ENCODE measurements around the gene CHN2.

Gene CHN2

DNA sequence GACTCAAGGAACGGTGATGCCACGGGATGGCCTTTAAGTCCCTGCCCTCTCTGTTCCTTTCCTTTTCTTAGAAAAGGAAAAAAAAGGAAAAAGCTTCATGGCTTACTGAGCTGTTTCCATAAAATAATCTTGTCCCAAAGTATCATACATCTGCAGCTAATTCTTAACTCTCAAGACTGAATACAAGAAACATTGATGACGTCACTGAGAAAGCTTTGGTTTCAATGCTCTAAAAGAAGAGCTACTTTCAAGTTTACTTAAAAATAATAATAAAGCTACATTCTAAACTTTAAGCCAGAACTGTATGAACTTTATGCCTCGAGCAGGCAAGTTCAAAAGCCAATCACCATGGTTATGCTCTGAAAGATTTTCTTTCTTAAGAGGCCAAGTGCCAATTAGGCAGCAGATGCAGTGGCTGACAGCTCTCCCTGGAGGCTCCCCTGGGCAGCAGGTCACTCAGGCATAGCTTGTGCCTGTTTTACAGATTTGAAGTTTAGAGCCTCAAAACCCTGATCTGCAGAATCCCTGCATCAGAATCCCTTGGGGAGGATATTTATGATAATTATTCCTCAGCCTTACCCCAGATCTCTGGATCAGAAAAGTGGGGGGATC, 165.0 kb downstream of the CHN2 start:
- H3K27ac Mint-ChIP-seq: no peak overlapping the region
- H3K36me3 Mint-ChIP-seq: no peaks in the 10 kb centered on the region
- H3K27me3 Mint-ChIP-seq: peaks cover 3% of the 10 kb centered on the region
- no peaks in the 10 kb centered on the region for H3K9me3 Mint-ChIP-seq
- CTCF ChIA-PET: interaction anchor here (1.3 kb wide), 1 partner anchor 111 kb away, joined by 5 read pairs; no protein-coding TSS in a partner anchor
- DNase-seq: no peak
- H3K4me1 Mint-ChIP-seq: no peaks in the 10 kb centered on the region
- no peak overlapping the region for H3K4me3 Mint-ChIP-seq

GRCh38 chr7:29360633-29361625, 166.4 kb downstream of the CHN2 start:
- no peak for DNase-seq
- no peak overlapping the region for H3K27ac Mint-ChIP-seq
- no peaks in the 10 kb centered on the region for H3K4me1 Mint-ChIP-seq
- H3K9me3 Mint-ChIP-seq: no peaks in the 10 kb centered on the region
- H3K4me3 Mint-ChIP-seq: no peak overlapping the region
- peaks cover 3% of the 10 kb centered on the region for H3K27me3 Mint-ChIP-seq
- CTCF ChIA-PET: no interaction called here
- H3K36me3 Mint-ChIP-seq: no peaks in the 10 kb centered on the region

DNA sequence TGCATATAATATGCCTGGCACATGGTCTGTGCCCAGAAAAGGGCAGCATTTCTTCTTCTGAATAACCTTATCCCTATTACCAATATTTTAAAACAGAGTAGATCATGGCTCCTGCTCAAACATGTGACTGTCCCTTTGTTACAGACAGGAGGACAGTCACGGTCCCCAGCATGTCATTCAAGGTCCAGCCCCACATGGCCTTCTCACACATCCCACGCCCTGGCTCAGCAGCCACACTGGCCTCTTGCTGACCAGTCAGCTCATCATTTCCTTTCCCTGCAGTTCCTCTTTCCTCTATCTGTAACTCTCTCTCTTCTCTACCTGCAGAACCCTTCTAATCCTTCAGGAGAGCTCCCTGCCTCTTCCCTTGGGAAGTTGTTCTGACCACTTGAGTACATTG, 167.8 kb downstream of the CHN2 start:
- CTCF ChIA-PET: no interaction called here
- Mint-ChIP-seq H3K27me3 (peaks cover 3% of the 10 kb centered on the region), H3K9me3 (no peaks in the 10 kb centered on the region), H3K4me1 (no peaks in the 10 kb centered on the region), H3K27ac (no peak overlapping the region), H3K36me3 (no peaks in the 10 kb centered on the region), H3K4me3 (no peak overlapping the region)
- no peak for DNase-seq

- Mint-ChIP-seq H3K4me1 (no peaks in the 10 kb centered on the region), H3K27me3 (peaks cover 3% of the 10 kb centered on the region), H3K36me3 (no peaks in the 10 kb centered on the region), H3K9me3 (no peaks in the 10 kb centered on the region), H3K27ac (no peak overlapping the region), H3K4me3 (no peak overlapping the region)
- no peak for DNase-seq
- CTCF ChIA-PET: no interaction called here
Measured at GRCh38 chr7:29363636-29364425, 169.3 kb downstream of the CHN2 start.

DNA sequence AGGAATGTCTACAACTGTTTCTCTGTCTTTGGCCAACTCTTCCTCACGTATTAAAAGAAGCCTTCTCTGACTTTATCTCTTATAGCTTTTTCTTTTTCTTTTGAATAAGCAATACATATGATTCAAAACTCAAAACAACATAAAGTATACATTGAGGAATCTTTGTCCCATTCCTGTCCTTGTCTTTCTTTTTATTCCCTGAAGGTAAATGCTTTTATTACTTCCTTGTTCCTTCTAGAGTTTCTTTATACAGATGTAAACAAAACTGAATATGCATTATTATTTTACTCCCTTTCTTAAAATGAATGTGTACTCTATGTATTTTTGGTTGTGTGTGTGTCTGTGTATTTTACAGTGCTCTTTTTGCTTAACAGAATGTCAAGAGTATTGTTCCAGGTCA, 170.1 kb downstream of the CHN2 start:
- DNase-seq: no peak
- Mint-ChIP-seq H3K27me3 (peaks cover 3% of the 10 kb centered on the region), H3K27ac (no peak overlapping the region), H3K36me3 (no peaks in the 10 kb centered on the region), H3K4me1 (no peaks in the 10 kb centered on the region), H3K4me3 (no peak overlapping the region), H3K9me3 (no peaks in the 10 kb centered on the region)
- CTCF ChIA-PET: no interaction called here

GRCh38 chr7:29365423-29365822, 170.8 kb downstream of the CHN2 start:
- Mint-ChIP-seq H3K4me3 (no peak overlapping the region), H3K9me3 (no peaks in the 10 kb centered on the region), H3K36me3 (no peaks in the 10 kb centered on the region), H3K27ac (no peak overlapping the region), H3K4me1 (no peaks in the 10 kb centered on the region), H3K27me3 (peaks cover 3% of the 10 kb centered on the region)
- DNase-seq: no peak
- CTCF ChIA-PET: no interaction called here

GRCh38 chr7:29367784-29368183, 173.2 kb downstream of the CHN2 start:
- Mint-ChIP-seq H3K4me3 (no peak overlapping the region), H3K9me3 (no peaks in the 10 kb centered on the region), H3K27ac (no peak overlapping the region), H3K4me1 (no peaks in the 10 kb centered on the region), H3K36me3 (no peaks in the 10 kb centered on the region), H3K27me3 (no peaks in the 10 kb centered on the region)
- CTCF ChIA-PET: no interaction called here
- no peak for DNase-seq

- DNase-seq: no peak
- CTCF ChIA-PET: no interaction called here
- Mint-ChIP-seq H3K27ac (no peak overlapping the region), H3K36me3 (no peaks in the 10 kb centered on the region), H3K4me1 (no peaks in the 10 kb centered on the region), H3K27me3 (no peaks in the 10 kb centered on the region), H3K9me3 (no peaks in the 10 kb centered on the region), H3K4me3 (no peak overlapping the region)
Measured at GRCh38 chr7:29369909-29370488, 175.4 kb downstream of the CHN2 start.

- Mint-ChIP-seq H3K36me3 (no peaks in the 10 kb centered on the region), H3K27ac (no peak overlapping the region), H3K27me3 (no peaks in the 10 kb centered on the region), H3K9me3 (no peaks in the 10 kb centered on the region), H3K4me1 (no peaks in the 10 kb centered on the region), H3K4me3 (no peak overlapping the region)
- DNase-seq: no peak
- CTCF ChIA-PET: no interaction called here
Measured at GRCh38 chr7:29370531-29371314, 176.1 kb downstream of the CHN2 start.

GRCh38 chr7:29371472-29371871, 176.9 kb downstream of the CHN2 start:
- DNase-seq: no peak
- Mint-ChIP-seq H3K27ac (no peak overlapping the region), H3K4me3 (no peak overlapping the region), H3K27me3 (no peaks in the 10 kb centered on the region), H3K4me1 (no peaks in the 10 kb centered on the region), H3K9me3 (no peaks in the 10 kb centered on the region), H3K36me3 (no peaks in the 10 kb centered on the region)
- CTCF ChIA-PET: no interaction called here

GRCh38 chr7:29372351-29373090, 177.9 kb downstream of the CHN2 start:
- no peak overlapping the region for H3K27ac Mint-ChIP-seq
- no peak for DNase-seq
- no peaks in the 10 kb centered on the region for H3K9me3 Mint-ChIP-seq
- H3K36me3 Mint-ChIP-seq: no peaks in the 10 kb centered on the region
- H3K27me3 Mint-ChIP-seq: no peaks in the 10 kb centered on the region
- CTCF ChIA-PET: no interaction called here
- H3K4me3 Mint-ChIP-seq: no peak overlapping the region
- H3K4me1 Mint-ChIP-seq: no peaks in the 10 kb centered on the region

DNA sequence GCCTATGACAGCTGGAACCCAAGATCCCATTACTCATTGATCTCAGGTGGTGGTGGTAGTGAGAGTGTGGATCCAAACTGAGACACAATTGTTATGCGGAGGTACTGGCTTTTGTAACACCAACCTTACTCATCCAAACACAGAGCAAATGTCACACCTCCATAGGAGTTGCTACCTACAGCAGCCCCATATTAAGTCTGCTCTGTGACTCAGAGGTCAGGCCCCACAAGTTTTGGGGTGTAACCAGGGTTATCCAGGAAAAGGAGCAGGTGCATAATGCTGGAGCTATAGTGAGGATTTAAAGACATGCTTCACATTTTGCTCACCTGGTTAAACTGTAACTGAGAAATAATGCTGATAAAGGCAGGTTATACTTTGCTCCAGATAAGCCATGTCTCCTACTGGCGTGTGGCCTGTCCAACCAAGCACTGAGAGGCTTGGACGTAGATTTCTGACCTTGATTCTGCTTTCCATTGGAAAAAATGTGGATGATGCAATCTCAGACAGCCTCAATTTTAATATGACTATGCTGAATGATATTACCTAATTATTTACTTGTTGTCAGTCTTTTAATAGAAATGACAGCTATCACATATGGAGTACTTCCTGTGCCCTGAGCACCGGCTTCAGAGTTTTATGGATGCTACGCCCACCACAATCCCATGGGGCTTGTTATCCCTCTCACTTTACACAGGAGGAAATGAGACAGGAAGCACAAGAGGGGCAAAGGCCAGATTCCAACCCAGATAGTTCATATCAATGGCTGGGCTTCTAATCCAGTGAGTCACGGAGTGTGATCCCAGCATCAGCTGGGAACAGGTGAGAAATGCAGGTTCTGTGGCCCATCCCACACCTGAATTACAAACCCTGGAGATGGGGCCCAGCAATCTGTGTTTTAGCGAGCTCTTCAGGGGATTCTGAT, 181.3 kb downstream of the CHN2 start:
- Mint-ChIP-seq H3K27me3 (no peaks in the 10 kb centered on the region), H3K4me3 (no peak overlapping the region), H3K9me3 (no peaks in the 10 kb centered on the region), H3K4me1 (no peaks in the 10 kb centered on the region), H3K27ac (no peak overlapping the region), H3K36me3 (no peaks in the 10 kb centered on the region)
- no peak for DNase-seq
- CTCF ChIA-PET: no interaction called here

Data from activated naive CD4-positive, alpha-beta T cell treated with anti-CD3 and anti-CD28 coated beads, Interleukin-2, amount 10 ng/mL, durations not matched to agents 7 days and 5 days (primary cell).